GM19455 (cell line): Measurements from ENCODE around the gene SLC6A19.

Experiments used
- ATAC-seq: cut with Tn5 transposase; IDR thresholded peaks from one replicate; pipeline ENCODE4 v1.9.1; 2021; ENCODE audit not compliant: unreplicated experiment

Gene SLC6A19

DNA sequence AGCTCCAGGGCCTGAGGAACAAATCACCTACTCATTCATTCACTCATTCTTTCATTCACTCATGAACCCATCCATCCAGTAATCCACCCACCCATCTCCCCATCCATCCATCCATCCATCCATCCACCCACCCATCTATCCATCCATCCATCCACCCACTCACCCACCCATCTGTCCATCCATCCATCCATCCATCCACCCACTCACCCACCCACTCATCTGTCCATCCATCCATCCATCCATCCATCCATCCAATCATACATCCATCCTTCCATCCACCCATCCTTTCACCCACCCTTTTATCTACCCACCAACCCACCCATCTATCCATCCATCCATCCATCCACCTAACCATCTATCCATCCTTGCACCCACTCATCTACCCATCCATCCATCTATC lies 35.5 kb upstream of the SLC6A19 start:
- no peak for ATAC-seq

DNA sequence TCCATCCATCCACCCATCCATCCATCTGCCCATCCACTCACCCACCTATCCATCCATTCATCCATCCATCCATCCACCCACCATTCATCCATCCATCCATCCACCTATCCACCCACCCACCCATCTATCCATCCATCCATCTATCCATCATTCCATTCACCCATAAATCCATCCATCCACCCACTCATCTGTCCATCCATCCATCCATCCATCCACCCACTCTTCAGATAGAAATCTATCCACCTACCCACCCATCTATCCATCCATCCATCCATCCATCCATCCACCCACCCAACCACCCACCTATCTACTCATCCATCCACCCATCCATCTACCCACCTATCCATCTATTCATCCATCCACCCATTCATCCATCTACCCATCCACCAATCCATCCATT lies 35.0 kb upstream of the SLC6A19 start:
- no peak for ATAC-seq

DNA sequence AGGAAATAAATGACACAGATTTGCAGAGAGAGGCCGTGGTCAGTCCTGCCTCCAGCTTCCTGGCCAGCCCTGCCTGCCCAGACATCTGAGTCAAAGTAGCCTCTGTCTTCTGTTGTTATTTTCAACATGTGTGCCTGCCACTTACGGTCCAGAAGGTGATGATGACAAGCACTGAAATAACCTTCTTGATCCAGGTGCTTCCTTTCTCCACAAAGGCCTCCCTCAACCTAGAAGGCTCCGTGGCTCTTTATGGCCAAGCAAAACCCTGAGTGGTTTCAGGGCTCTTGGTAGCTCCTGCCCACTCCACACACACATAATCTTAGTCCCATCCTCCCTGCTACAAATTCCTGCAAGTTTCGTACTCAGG lies 34.1 kb upstream of the SLC6A19 start:
- ATAC-seq, result peak; percentile 15

DNA sequence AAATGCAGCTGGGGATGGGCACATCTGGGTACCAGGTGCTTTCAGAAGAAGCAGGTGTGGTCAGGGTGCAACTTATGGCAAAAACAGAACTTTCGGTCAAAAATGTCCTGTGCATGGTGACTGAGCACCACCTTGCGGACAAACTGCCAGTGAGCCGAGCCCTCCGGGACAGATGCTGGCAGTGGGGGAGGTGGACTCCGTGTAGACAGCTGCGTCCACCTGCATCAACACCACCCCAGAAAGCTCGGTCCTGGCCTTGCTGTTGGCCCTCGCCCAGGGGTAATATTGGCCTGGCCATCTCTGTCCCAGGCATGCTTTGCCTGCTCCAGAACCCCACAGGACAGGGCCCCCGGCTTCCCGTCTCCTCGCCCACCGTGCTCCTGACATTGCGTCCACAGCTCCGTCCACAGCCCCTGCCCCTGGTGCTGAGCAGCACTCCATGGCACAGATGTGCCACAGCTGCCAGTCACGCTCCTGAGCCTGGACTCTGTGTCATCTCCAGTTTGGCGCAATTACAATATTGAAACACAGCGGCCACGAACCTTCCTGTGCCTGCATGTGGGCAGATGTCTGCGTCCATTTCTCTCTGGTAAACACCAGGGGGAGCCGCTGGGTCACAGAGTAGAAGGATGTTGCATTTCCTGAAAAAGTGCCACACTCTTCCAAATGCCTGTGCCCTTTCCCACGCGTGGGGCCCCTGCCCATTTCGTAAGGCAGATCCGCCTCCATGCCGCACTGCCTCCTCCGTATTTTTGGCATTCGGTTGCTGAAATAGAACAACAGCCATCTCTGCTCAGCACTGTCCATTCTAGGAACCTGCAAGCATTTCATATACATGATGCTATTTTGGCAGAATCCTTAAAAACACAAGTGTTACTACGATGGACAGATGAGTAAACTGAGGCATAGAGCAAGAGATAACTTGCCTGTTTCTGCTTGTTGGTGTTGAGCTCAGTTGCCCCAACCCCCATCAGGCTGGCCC lies 33.4 kb upstream of the SLC6A19 start:
- peak; percentile 66 for ATAC-seq

DNA sequence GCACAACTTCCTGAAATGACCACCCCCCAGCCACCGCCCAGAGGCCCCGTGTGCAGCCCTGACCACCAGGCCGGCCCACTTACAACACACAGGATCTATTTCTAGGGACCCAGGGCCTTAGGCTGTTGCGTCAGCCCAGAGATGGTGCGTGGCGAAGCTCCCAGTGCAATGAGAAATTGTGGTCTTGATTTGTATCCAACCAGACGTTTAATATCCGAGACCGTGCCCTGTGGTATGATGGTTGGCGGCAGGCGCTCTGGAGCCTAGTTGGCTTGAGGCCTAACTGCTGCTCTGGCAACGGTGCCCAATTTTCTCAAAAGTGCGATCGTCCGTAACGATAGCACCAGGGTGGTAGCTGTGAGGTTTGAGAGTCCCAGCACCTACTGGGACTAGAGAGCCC lies 32.6 kb upstream of the SLC6A19 start:
- ATAC-seq, result no peak

DNA sequence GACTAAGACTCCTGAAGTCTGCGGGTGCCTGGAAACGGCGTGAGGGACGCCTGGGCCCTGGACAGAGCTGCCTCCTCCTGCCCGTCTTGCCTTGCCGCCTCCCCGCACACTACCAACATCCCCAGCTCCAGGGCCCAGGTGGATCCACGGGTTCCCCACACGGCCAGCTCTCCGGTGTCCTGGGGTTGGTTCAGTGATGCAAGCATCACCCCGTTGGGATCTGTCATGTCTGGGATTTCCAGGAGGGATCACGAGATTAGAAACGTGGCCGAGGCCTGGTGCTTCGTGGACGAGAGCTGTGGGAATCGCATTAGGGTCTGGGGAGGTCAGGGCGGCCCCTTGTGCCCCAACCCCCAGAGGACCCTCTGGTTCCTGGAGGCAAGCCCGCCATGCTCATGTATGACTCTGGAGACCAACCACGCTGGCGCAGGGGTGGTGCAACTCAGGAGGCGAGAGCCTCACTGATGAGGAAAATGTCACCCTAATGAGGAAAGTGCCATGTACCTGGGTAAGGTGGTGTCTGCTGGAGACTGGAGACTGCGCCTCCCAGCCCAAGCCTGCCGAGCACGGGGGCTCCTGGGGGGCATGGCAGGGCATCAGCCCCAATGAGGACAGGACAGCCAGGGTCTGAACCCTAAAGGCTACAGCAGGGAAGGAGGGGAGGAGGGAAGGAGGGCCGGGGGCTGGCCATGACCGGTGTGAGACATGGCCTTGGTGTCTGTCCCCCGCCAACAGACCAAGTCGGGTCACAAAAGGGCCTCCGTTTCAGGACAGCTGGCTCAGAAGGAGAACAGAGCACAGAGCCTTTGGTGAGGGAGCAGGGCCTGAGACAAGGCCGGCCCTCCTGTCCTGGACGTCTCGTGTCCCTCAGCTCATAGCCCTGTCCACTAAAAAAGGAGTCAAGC lies 31.9 kb upstream of the SLC6A19 start:
- ATAC-seq, result no peak

DNA sequence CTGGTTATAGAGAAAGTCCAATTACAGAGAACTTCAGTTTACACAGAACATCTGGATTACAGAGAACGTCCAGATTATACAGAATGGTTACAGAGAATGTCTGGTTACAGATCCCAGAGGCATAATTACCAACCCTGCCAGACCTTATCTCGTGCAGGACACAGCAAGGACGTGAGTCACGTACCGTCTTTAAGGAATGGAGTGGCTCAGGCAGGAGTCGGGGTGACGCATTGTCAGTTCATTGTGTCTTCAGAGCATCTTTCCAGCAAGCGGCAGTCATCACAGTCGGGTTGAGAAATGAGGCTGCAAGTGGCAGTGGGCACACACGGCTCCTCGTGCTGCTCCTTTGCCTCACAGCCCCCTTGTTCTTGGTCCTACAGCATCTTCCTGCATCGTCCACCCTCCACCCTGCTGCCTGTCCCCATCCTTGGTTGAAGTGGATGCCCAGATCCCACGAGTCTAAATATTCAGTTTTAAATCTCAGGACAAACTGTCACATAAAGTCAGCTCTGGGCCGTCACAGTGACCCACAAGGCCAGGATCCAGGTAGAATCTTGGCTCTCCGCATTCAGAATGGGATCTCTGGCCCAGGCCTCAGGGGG lies 30.0 kb upstream of the SLC6A19 start:
- ATAC-seq, result no peak

DNA sequence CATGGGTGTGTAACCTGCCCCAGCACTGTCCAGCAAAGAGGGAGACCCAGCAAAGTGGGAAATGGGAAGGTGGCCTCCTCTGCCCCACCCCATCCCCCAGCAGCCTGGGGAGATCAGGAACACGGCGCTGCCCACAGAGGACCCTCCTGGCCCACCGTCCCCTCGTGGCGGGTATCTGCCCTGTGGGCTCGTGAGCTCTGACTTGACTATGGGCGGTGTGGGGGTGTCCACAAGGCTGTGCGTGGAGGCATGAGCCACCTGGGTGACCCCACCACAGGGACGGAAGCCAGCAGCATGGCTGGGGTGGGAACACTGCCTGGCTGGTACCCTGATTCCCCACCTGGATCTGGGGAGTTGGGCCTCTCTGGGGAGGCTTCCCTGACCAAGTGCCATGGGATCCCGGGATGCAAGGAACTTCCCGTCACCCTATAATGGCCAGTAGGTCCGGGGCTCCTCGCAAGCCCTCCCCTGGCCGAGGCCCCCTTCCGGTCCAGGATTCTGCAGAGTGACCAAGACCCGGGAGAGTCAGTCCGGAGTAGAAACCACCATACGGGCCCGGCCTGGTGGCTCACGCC lies 29.3 kb upstream of the SLC6A19 start:
- no peak for ATAC-seq

DNA sequence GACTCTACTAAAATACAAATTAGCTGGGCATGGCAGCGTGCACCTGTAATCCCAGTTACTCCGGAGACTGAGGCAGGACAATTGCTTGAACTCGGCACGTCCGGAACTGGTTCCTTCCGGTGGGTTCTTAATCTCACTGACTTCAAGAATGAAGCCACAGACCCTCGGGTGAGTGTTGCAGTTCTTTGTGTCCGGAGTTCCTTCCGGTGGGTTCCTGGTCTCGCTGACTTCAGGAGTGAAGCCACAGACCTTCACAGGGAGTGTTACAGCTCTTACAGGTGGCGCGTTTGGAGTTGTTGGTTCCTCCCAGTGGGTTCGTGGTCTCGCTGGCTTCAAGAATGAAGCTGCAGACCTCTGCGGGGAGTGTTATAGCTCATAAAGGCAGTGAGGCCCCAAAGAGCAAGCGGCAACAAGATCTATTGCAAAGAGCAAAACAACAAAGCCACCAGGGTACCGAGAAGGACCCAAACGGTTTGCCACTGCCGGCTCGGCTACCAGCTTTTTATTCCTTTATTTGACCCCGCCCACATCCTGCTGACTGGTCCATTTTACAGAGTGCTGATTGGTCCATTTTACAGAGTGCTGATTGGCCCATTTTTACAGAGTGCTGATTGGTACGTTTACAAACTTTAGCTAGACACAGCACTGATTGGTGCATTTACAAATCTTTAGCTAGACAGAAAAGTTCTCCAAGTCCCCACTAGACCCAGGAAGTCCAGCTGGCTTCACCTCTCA lies 28.6 kb upstream of the SLC6A19 start:
- ATAC-seq, result no peak

DNA sequence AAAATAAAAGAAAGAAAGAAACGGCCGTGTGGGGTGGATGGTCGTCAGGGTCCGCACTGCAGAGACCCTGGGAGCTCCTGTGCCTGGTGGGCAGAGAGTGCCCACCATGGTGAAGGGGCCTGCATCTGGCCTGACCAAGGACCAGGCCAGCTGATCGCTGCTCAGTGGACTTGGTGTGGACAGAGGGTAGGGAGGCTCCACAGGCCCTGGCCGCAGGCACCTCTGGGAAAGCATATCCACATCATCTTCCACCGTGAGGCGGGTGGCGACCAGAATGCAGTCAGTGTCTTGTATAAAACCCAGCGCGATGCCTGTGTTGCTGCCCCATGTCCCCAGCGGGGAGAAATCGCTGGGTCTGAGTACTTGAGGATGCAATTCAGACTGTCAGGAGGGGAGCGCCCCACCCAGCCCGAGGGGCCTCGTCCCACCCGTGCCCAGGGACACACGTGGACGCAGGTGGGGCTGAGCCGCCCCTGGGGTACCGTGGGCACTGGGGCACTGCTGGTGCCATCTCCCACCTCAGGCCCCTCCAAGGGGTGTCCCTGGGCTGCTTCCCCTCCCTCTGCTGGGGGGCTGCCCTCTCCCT lies 27.8 kb upstream of the SLC6A19 start:
- no peak for ATAC-seq

DNA sequence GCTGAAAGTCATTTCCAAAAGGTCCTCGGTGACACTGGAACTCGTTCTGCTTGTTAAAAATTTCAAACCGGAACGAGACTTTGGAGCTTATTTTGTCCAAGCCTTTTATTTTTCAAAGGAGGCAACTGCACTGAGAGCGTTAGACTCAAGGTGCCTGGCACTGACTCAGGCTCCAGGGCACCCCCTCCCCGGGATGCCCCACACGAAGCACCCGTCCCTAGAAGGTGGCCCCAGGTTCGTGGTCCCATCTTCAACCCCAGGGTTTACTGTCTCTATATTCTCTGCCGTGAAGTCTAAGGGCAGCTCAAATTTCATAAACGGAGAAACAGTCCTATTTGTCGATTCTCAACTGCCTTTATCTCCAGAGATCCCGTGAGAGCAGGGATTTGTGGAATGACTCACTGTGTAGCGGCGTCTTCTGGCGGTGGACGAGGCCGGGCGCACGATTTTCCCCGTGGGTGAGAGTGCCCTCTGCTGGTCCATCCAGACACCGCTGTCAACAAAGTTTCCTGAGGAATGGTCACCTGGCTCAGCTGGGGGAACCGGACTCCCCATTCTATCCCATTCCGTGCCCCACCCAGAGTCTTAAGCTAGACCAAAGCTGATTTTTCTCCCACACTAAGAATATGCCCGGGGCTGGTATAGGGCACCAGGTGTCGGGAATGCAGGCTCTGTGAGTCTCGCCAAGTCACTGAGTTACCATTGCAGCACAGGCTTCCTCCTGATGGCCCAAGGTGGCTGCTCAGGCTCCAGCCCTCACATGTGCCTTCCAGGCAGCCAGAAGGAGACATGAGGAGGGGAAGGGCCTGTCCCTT lies 27.1 kb upstream of the SLC6A19 start:
- no peak for ATAC-seq

DNA sequence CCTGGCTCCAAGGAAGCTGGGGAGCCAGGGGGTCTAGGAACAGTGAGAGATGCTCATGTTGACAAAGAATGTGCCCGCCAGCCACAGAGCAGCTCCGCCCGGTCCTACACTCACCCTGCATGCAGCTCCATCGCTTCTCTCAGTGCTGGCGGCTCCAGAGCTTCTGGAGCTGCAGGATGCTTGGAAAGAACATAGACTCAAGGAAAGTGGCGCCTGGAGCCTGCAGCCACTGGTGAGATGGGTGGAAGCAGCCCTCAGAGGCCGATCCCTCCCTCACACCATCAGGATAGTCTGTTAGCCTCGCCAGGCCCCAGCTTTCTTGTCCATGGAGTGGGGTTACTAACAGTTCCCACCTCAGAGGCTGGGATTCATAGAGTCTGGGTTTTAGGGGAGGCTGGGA lies 26.4 kb upstream of the SLC6A19 start:
- ATAC-seq, result no peak

DNA sequence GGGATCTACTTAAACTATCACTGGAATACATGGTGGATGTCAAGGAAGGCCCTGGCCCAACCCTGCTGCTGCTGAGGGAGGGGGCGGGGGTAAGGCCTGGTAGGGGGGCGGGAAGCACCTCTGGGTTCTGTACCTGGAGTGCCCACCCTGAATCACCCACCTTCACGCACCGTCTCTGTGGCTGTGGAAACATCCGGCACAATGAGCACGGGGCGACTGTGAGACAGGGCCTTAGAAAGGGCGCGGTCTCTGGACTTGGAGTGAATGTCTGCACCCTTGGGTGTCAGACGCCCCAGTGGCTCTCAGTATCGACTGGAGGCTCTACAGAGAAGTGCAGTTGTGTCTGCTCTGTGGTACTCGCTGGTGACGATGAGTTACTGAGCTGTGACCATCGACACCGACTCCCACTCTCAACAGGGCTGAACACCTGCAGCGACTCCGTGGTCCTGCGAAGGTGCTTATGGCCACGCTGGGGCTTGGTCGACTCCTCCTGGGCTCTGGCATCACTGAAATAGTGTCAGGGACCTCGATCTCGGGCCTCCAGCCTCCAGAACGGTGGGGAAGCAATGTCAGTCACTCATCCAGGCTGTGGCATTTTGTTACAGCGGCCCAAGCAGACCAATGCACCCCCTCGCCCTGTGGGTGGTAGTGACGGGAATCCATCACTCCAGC lies 25.5 kb upstream of the SLC6A19 start:
- ATAC-seq, result no peak

DNA sequence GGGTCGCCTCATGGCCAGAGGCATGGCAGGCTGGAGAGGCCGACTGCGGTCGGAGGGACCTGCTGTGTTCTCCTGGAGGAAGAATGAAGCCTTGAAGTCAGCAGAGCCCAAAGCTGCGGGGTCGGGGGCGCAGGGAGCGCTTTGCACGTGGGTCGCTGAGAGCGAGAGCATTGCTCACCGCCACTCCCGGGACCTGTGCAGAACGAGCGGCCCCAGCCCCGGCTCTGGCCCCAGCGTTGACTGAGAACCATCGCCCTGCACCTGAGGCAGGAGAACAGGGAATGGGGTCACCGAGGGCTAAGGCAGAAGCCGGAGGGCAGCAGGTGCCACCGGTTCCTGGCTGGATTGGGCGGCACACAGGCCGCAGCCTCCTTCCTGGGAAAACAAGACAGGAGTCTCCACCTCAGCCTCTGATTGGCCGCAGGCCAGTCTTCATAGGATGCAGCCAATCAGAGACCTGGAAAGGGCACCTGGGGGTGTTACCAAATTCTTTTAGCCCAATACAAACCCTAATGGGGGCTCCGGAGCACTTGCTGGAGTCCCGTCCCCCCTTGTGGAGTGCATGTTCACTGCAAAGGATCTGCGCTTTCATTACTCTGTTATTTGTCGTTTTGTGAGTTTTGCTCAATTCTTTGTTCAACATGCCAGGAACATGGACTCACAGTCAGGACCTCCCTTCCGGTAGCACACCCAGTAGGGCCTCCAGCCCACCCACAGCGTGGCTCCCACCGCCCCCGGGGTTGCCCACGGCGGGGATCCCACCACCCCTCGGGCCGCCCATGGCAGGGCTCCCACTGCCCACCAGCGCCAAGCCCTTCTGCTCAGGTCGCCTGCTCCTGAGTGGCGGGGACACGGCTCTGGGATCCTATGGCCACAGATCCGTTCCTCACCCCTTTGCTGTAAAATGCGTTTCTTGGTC lies 24.7 kb upstream of the SLC6A19 start:
- no peak for ATAC-seq

DNA sequence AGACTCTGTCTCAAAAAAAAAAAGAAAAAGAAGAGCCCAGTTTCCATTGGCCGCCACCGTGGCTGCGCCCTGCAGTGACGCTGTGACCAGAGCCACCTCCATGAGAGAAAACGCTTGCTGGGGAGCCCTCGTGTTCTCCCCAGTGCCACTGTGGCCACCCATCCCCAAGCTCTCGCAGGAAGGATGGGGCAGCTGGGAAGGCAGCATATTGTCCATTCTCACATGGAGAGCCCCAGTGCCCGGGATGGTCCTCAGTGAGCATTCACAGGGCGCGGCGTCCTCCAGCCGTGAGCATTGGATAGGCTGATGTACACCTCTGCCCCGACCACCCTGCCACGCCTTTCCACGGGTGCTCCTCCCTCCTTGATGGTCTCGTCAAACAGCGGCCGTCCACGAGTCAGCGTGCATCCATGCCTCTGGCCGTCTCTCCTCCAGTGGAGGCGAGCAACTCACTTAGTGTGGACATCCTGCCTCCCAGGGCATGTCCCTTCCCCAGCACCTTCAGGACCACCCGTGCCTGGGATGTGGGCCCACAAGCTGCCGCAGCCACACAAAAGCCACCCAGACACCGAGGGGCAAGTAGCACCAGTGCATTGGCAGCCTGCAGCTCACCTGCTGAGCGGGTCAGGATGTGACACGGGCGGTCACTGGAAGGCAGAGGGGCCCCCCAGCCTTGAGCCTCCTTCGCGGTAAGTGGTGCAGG lies 23.4 kb upstream of the SLC6A19 start:
- no peak for ATAC-seq

DNA sequence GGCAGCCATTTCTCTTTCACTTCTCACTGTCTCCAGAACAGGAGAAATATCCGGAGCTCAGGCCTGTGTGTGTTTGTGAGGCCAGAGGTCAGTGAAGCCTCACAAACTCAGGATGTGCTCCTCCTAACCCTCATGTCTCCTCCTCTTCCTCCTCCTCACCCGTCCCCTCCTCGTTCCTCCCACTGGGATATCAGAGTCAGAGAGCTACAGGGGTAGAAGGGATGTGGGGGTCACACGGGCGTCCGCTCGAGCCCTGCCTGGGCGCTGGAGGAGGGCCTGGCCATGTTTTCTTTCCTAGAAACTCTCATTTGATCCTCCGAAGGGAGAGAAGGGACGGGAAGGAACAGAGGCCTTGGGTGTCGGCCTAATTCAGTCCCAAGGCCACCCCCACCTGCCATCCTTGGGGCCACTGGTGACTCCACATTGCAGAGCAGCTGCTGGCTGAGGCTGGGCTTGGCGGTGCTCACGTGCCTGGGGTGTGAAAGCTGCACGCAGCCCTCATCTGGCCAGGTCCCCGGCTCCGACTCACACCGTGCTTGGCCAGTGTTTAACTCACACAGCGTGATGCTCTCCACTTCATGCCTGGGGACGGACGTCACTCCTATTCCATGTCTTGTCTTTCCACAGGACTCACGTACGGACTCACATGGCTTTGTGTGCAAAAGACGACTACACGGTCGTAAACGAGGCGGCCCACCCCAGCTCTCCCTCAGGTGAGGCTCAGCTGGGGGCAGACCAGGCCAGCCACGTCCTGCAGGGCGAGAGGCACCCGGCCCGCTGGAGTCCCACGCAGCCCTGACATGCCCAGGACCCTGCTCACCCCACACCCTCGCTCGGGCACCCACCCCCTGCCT lies 22.6 kb upstream of the SLC6A19 start:
- ATAC-seq, result no peak
